Heart left ventricle (tissue), 13 donors: Measurements from ENCODE around the gene PCNT.

Source experiments
- CTCF ChIP-seq, 12 donors: fragments of 200-600 bp; sonication (generic) in 4 of 12; IDR thresholded peaks; one replicate each; pipeline versions ENCODE4 v1.5.0 to v1.8.0; 2018 to 2022; ENCODE audit warnings: antibody characterized with exemption in 12 of 12, mild to moderate bottlenecking in 5 of 12
- POLR2A ChIP-seq, 2 donors: fragments of 450-650 bp; IDR thresholded peaks; one replicate each; pipeline ENCODE4 v1.6.1; 2017; ENCODE audit warnings: antibody characterized with exemption in 2 of 2, mild to moderate bottlenecking in 2 of 2, moderate library complexity in 2 of 2
- donor health status: ischemic (EF 13 %, LVEDD 7.1; RV severe dilation, severe dysfunction).
- donor health status: DM: no; HTN: yes; CAD: no.
- donor health status: DM: no; HTN: no; CAD: no.
- donor health status: ischemic (EF 25% LVEDD 6.9; RV normal size, moderate dysfunction).
- donor health status: ischemic (EF 25% LVEDD 5.7; RV mildly dilated, moderate dysfunction).
- donor health status: ischemic (EF 35%, LVEDD 5.7; RV mildly dilated, moderate dysfunction).
- donor health status: nonischemic (EF 11% LVEDD 7.7; RV severe dilation, severe dysfunction).
- donor health status: DM: yes; HTN: yes; CAD: no.
- donor health status: PGD.
- donor health status: ischemic (EF 29% LVEDD 5.4; RV normal size, mild dysfunction).
- donor health status: nonischemic (EF 23%, LVEDD 6.1; RV moderate dilation, normal function).

- TF ChIP-seq CTCF (IDR thresholded peaks at IDR 0.05) = no peak
- no peak for TF ChIP-seq POLR2A (IDR thresholded peaks at IDR 0.05)
Observed at GRCh38 chr21:46435786-46436227, 111.9 kb downstream of the PCNT start.
